ENCODE results near the gene PLXNA1. TPM values are rescaled to one million over a fixed set of nuclear protein-coding genes. Genes with fewer than 3 reads are reported as not detected.

The PLXNA1 gene
- total and polyA plus RNA-seq, 9 of the 15 experiments (the other 6 are each of a cell fraction or from before 2014, with no cell fraction given), result 0.23 to 59.9 (median 16.8) TPM

DNA sequence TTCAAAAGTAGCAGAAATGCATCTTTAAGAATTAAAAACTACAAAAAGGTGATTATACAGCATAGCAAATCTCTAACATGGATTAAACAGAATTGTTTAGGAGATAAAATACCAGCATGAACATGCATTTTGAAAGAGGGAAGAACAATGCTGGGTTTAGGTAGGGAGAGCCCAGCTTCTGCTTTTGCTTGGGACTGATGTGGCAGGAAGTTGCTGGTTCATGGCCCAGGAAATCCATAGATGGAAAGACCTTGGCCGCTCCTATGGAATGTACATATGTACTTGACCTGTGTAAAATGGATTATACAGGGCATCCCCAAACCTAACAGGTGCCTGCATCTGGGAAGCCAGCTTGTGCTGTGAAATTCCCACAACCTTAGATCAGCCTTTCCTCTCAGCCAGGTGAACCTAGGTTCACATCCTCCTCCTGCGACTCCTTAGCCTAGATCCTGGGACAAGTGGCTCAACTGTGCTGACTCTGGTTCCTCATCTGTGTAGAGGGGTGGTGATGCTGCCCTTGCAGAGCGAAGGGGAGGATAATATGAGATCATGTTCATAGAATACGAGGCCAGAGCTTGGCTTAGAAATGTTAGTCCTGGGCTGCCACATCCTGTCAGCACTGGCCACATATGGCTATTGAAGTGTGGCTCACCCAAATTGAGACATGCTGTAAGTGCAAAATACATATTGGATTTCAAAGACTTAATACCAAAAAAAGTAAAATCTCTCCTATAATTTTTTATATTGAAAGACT lies 47.0 kb upstream of the PLXNA1 start:
- no peak overlapping the region for H2AFZ ChIP-seq (ENCODE audit: low read depth, low read length)
- in situ Hi-C loops (cut with MboI) (no loop called here), intact Hi-C loops (cut with micrococcal nuclease) (no loop called here)
- H3K27ac ChIP-seq (ENCODE audit: extremely low read depth, low read depth, low read length), result no peak overlapping the region
- 78% methylated on average over 4 of the region's 4 CpGs for WGBS (ENCODE audit: insufficient coverage, low coverage, missing lambda C conversion rate)
- no peak overlapping the region for H3K4me3 ChIP-seq
- peaks cover 9 to 13% of the 10 kb centered on the region in 2 experiments; a peak in 4 of 5 replicates for H3K4me1 ChIP-seq (replicated peaks in 1 of 2; ENCODE audit: control insufficient read depth in 2 of 2, insufficient read depth in 2 of 2, low read length in 2 of 2)
- H3K9ac ChIP-seq (ENCODE audit: insufficient read depth in 1 of 2, low read depth in 2 of 2, low read length in 2 of 2), result no peak overlapping the region
- FAIRE-seq (no peak), DNase-seq (ENCODE audit: extremely low read depth in 1 of 4, low spot score in 3 of 4) (no peak), ATAC-seq (no peak)
- no TSS peak for BruUV-seq (replicated peaks)
- no peaks in the 10 kb centered on the region for H4K20me1 ChIP-seq (replicated peaks; ENCODE audit: control insufficient read depth, insufficient read depth, low read length)
- no peaks in the 10 kb centered on the region for H3K9me1 ChIP-seq (ENCODE audit: control insufficient read depth, insufficient read depth, low read length)
- H3K79me2 ChIP-seq (ENCODE audit: control insufficient read depth, insufficient read depth, low read length), result no peaks in the 10 kb centered on the region
- no peaks in the 10 kb centered on the region for H3K36me3 ChIP-seq (ENCODE audit: control insufficient read depth, insufficient read depth, low read length)
- ChIA-PET CTCF (ENCODE audit: low intra/inter-chr PET ratio) (no interaction called here), POLR2A (interaction anchor here (0.8 to 1.7 kb wide), 3 partner anchors 12 to 90 kb away, joined by 3 to 4 read pairs (median 4); no protein-coding TSS in a partner anchor)
- H3K27me3 ChIP-seq (ENCODE audit: control insufficient read depth in 2 of 2, insufficient read depth in 2 of 2, low read length in 2 of 2), result no peaks in the 10 kb centered on the region
- H3K9me3 ChIP-seq (replicated peaks; ENCODE audit: control insufficient read depth, insufficient read depth, low read depth, low read length), result no peaks in the 10 kb centered on the region
- H3K4me2 ChIP-seq (ENCODE audit: insufficient read depth, low read length), result no peak overlapping the region
- TF ChIP-seq ZNF143 (CRISPR knock-in tag; IDR thresholded peaks at IDR 0.05) (no peak), MCM2 (IDR thresholded peaks at IDR 0.05; ENCODE audit: low read depth) (no peak), MCM7 (IDR thresholded peaks at IDR 0.05) (no peak), SMARCB1 (IDR thresholded peaks at IDR 0.05; ENCODE audit: insufficient read length, low read depth) (no peak), ZBTB40 (IDR thresholded peaks at IDR 0.05) (no peak), ZBTB40 (CRISPR knock-in tag; IDR thresholded peaks at IDR 0.05) (no peak), ZFP36 (IDR thresholded peaks at IDR 0.05; ENCODE audit: low read depth, low read length, partially characterized antibody) (no peak), SRSF3 (IDR thresholded peaks at IDR 0.05; ENCODE audit: insufficient read depth, low read length) (no peak), TEAD2 (tag; IDR thresholded peaks at IDR 0.05) (no peak), ZFPM2 (CRISPR knock-in tag; IDR thresholded peaks at IDR 0.05) (no peak), ZFP30 (CRISPR knock-in tag; IDR thresholded peaks at IDR 0.05; ENCODE audit: borderline replicate concordance) (no peak), ZNF75A (CRISPR knock-in tag; IDR thresholded peaks at IDR 0.05) (no peak), ATF7 (IDR thresholded peaks at IDR 0.05) (no peak), HMG20B (CRISPR knock-in tag; IDR thresholded peaks at IDR 0.05) (no peak), PTRF (tag; IDR thresholded peaks at IDR 0.05) (no peak), KLF10 (CRISPR knock-in tag; IDR thresholded peaks at IDR 0.05) (no peak)

Measured in K562 (cell line).